Activated CD8-positive, alpha-beta memory T cell treated with anti-CD3 and anti-CD28 coated beads for 48 hours (primary cell): ENCODE data around the gene SEMA6D.

Experiments
- DNase-seq, 3 experiments: peaks; one replicate each; pipeline ENCODE4 v3.0.0-alpha.2; 2020; ENCODE audit warnings: low read depth in 2 of 3, low spot score in 2 of 3

SEMA6D gene

DNA sequence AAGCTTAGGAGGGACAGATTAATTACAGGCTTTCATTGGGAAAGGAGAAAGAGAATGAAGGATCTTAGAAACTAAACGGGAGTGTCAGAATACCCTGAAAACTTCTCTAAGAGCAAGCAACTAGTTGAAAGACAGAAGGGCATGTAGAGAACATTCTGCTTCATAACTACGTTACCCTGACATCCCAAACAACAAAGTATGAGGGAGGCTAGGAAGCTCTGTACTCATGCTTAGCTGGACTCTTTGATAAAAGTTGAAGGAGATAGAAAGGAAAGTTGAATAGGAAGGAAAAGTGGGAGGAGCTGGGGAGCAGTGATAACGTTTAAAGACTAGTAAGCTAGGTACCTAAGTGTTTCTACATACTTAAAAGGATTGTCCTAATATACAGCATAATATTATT is 64.2 kb downstream of the SEMA6D start:
- DNase-seq = no peak

GRCh38 chr15:47784820-47785219 is 67.5 kb downstream of the SEMA6D start:
- DNase-seq = no peak

- no peak for DNase-seq
Measured at GRCh38 chr15:47786371-47786770, 69.1 kb downstream of the SEMA6D start.

- no peak for DNase-seq
Measured at GRCh38 chr15:47787875-47788274, 70.6 kb downstream of the SEMA6D start.

DNA sequence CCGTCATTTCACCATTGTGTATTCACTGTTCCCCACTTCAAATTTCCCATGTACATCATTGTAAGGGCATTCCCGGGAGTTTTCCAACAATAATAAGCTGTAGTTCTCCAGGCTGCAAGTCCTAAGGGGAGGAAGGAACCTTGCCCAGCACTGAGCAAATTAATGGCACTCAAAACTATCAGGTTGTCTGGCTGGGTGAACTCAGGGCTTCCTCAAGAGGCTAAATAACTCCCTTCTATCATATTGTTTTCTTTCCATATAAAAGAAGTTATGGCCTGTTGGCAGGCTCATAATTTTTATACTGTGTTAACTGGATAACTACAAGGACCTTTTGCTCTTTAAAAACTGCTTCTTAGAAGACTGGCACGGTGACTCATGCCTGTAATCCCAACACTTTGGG is 71.4 kb downstream of the SEMA6D start:
- DNase-seq = no peak

- DNase-seq = no peak
Measured at GRCh38 chr15:47791161-47791560, 73.9 kb downstream of the SEMA6D start.

GRCh38 chr15:47792231-47792630 is 74.9 kb downstream of the SEMA6D start:
- DNase-seq = no peak

- DNase-seq = no peak
Measured at GRCh38 chr15:47794252-47794914, 77.1 kb downstream of the SEMA6D start.

DNA sequence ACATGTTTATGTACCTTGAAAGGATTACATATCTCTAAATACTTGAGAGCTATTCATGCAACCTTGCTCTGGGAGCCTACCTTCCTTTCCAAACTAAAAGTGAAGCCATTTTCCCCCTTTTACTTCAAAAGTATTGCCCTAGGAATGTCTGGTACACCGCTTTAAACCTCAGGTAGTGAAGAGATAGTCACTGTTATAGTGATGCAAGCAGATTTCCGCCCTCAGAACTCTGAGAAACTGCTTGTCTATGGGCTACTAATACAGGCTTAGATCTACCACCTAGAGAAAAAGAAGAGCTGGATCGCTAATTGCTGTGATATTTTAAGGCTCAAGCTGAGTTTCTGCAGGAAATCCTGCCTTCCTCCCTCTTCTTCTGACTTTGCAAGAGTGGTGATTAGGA is 78.6 kb downstream of the SEMA6D start:
- DNase-seq = no peak

DNA sequence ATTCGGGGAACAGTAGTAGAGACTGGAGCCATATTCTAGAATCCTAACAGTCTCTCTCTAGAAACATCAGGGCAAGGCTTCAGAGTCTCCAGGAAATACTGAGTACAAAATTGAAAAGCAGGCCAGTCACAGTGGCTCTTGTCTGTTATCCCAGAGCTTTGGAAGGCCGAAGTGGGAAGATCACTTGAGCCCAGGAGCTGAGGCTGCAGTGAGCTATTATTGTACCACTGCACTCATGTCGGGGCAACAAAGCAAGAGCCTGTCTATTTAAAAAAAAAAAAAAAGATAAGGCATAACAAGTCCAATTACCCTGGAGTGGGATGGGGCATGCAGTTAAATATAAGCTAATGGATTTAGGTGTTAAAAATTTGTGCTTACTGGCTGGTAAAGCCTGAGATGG is 79.0 kb downstream of the SEMA6D start:
- DNase-seq = no peak

DNA sequence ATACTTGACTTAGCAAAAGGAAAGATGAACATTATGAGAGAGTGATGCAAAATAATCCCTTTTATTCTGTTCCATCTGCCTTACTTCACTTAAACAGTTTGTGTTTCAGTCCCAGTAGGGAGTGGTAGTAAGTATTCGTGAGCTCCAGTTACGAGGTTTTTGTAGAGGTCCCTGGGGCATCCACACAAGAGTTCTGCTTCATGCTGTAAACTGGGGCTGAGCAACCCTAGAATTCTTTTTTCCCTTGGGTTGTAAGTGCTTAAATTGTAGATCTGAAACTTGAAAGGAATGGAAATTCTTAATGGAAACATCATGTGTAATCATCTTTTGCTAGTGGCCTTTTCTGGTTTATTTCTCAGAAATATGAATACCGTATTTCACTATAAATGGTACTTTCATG is 79.5 kb downstream of the SEMA6D start:
- DNase-seq = no peak

DNA sequence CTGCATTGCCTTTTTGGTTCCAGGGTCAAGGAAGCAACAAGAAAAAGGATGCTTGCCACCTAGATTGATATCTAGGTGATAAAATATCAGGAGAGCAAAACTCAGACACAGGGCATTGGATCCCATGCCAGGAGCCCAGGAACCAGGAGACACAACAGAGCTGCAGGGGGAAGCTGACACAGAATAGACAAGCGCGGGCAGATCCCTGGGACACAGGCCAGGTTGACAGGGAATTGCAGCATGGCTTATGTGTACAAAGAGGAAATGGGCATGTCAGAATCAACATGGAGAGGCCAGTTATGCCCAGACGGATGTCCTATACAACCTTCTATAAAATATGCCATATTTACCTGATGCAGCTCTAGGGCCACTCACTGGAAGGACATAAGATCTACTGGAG is 84.2 kb downstream of the SEMA6D start:
- DNase-seq = no peak

DNA sequence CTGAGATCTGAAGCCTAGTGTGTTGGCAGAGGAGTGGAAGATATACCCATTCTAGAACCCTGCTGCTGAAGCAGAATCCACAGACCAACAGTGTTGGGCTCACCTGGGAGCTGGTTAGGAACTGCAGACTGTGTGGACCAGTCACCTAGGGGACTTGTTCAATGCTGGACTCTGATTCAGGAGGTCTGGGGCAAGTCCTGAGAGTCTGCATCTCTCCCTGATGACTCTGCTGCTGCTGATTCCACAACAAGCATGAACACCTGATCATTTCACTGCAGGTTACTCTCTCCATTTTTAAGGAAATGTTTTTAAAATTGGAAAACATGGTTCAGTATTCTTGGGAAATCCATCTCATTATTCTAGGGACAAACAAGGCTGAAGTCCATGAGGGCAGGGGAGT is 84.9 kb downstream of the SEMA6D start:
- DNase-seq = no peak

DNA sequence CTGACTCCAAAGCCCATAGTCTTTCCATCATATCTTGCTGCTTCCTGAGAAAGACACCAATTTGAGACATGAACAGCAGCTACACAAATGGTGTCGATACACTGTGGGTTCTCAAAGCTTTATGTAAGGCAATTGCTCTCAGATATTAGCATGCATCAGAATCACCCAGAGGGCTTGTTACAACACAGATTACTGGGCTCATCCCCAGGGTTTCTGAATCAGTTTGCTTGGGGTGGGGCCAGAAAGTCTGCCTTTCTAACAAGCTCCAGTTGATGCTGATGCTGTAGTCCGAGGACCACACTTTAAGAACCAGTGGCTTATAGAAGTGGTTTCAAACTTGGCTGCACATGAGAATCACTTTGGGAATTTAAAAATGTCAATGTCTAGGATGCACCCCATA is 86.5 kb downstream of the SEMA6D start:
- no peak for DNase-seq

DNA sequence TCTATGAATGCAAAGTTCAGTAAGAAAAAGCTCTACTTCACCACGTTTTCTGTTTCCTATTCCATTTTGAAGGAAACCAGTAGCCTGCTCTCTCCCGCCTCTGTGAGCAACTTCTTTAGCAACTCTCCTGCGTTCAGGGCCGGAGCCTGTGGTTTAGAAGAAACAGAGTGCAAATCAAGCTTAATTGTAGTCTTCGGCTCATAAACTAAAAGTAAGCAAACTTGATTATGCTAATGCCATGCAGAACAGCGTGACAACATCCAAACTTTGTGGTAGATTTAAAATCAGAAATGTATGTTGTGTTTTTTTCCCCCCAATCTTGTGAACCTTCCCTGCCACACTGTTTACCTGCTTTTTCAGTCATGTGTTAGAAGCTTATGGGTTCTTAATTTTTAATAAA is 87.4 kb downstream of the SEMA6D start:
- no peak for DNase-seq

DNA sequence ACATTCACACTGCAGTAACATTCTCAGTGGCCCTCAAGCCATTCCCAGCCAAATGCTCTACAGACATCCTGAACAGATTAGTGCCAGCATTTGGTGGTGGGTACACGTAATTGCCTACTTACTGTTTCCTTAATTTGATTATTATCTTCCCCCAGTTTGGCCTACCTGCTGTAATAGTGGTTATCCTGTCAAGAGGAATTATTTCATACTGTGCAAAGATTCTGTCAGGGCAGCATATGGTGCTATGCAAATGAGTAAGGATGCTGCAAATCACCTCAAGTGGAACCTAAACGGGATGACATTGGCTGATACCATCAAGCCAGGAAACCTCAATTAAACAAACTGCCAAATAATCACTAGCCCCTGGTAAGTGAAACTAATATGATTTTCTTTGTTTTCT is 88.7 kb downstream of the SEMA6D start:
- DNase-seq = no peak

GRCh38 chr15:47811172-47811571 is 93.9 kb downstream of the SEMA6D start:
- DNase-seq = no peak

GRCh38 chr15:47812470-47812999 is 95.2 kb downstream of the SEMA6D start:
- DNase-seq = no peak

DNA sequence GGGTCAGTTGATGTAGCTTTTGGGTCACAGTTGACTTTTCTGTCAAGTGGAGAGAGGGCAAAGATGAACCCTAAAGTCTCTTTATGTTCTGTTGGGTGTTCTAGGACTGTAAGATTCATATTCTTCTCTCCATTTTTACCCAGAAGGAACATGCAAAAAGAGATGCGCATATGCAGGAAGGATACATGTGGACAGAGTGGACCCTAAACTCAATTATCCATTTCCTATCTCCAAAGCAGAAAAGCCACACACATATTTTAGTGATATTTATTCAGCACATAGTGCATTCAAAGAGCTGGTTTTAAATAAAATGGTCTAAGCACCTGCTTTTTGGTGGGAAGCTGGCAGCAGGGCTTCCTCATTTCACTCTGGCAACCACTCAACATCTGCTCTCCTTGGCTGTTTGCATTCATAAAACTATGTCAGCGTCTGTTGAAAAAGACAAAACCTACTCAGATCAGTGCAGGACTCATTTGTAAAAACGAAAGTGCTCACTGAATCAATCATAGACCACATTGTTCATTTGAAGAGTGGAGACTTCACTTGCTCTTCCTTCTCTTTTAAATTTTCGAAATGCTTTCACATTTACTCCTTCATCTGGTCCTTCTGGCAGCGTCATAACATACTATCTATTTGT is 96.6 kb downstream of the SEMA6D start:
- DNase-seq = no peak

DNA sequence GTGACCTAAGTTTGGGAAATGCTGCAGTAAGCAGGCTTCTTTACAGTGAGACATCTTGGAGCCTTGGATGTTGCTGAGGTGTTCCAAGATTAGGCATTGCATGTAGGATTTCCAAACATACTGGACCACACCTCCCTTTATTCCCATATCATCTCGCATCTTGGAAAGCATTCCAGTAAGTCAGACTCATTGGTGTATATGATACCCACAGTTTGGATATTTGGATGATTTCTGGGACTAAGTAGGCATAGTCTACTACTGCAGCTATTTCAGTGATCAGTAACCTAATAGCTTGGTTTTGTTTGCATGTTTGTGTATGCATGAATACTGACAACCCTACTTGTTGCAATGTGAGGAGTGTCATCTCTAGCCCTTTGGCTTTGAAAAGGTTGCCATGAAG is 97.3 kb downstream of the SEMA6D start:
- no peak for DNase-seq

DNA sequence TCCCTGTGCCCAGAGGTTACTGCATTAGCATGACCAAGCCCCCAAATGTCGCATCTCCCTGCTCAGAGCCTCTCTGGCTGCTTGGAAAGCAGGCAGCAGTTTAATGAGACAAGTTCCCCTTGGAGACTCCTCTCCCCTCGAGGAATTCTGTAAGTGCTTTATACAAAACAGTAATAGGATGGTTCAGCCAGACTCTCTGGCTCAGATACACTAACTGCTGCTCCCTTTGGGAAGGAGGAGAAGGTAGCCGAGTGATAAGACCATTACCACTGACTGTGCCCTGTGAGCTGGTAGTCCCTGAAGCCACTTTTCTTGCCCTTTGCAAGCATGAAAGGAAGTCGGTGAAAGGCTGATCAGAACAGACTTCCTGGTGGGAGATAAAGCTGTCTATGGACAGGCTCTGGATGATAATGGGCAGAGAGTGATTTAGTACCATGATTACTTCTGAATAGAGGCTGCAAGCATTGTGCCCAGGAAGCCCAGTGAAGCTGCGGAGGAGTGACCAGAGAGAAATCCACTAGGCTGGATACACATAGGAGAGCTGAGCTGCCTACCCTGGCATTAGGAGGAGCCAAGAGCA is 100.8 kb downstream of the SEMA6D start:
- DNase-seq = no peak

DNA sequence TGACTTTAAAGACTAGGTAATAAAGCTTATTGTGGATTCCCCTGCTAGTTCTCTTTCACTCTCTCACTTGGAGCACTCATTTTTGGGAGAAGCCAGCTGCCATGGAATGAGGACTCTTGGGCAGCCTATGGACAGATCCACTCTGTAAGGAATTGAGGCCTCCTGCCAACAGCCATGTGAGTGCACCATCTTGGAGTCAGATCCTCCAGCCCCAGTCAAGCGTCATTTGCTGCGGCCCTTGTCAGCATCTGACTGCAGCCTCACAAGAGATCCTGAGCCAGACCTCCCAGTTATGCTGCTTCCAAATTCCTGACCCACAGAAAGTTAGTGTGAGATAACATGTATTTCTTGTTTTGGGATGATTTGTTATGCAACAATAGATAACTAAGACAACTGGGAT is 101.9 kb downstream of the SEMA6D start:
- no peak for DNase-seq
